IMR-90 (cell line): ENCODE results near the gene CAPN8. TPM values are rescaled to one million over a fixed set of nuclear protein-coding genes. Genes with fewer than 3 reads are reported as not detected.

Source experiments
- ATAC-seq: fragments of 200-7000 bp; cut with Tn5 transposase; 2 replicates; pipeline ENCODE4 v1.9.1; 2020; ENCODE audit warnings: low read depth, mild to moderate bottlenecking, moderate library complexity
- BruUV-seq: library from RNA; stranded (reverse); fragments of 400-500 nt; replicated peaks from 2 replicates; lab custom pipeline; 2021; lab: Mats Ljungman, UMichigan
- CTCF ChIA-PET: fragments of 300-600 bp; formaldehyde crosslinking; extraction: SDS; loops from one replicate; lab custom pipeline; 2021; ENCODE audit warnings: antibody characterized with exemption; lab: Yijun Ruan, JAX
- POLR2A ChIA-PET: fragments of 300-600 bp; sonication (Branson Sonifier 250); formaldehyde crosslinking; loops from one replicate; lab custom pipeline; 2022; ENCODE audit warnings: antibody characterized with exemption; ENCODE audit not compliant: unreplicated experiment; lab: Charles Lee
- DNase-seq: peaks from one replicate; pipeline ENCODE4 v3.0.0; 2013
- H2AFZ ChIP-seq: replicated peaks from 2 replicates; pipeline ENCODE3; 2013; ENCODE audit warnings: low read length, mild to moderate bottlenecking; ENCODE audit not compliant: poor library complexity
- H2AK5ac ChIP-seq: 2 replicates; pipeline ENCODE4 v1.6.1; 2013; ENCODE audit warnings: low read depth, low read length, inconsistent platforms
- H2AK9ac ChIP-seq: replicated peaks from 2 replicates; pipeline ENCODE3; 2013; ENCODE audit warnings: mild to moderate bottlenecking, low read depth, low read length, moderate library complexity; ENCODE audit not compliant: poor library complexity
- H2BK120ac ChIP-seq: 2 replicates; pipeline ENCODE4 v1.6.1; 2013; ENCODE audit warnings: low read depth, low read length, inconsistent platforms
- H2BK15ac ChIP-seq: 3 replicates; pipeline ENCODE4 v1.6.1; 2013; ENCODE audit warnings: low read depth, low read length, inconsistent platforms
- H2BK20ac ChIP-seq: 2 replicates; pipeline ENCODE4 v1.6.1; 2013; ENCODE audit warnings: low read depth, mild to moderate bottlenecking, inconsistent platforms, low read length, moderate library complexity
- H2BK5ac ChIP-seq: 2 replicates; pipeline ENCODE4 v1.6.1; 2013; ENCODE audit warnings: mild to moderate bottlenecking, low read depth, low read length, inconsistent platforms; ENCODE audit not compliant: poor library complexity, severe bottlenecking
- H3K14ac ChIP-seq: replicated peaks from 2 replicates; pipeline ENCODE4 v1.6.1; 2013; ENCODE audit warnings: low read depth, low read length, inconsistent platforms
- H3K18ac ChIP-seq: 2 replicates; pipeline ENCODE4 v1.6.1; 2013; ENCODE audit warnings: low read depth, low read length, control low read depth
- H3K23ac ChIP-seq: 2 replicates; pipeline ENCODE4 v1.6.1; 2013; ENCODE audit warnings: low read depth, low read length, inconsistent platforms
- H3K27ac ChIP-seq: 2 replicates; pipeline ENCODE4 v1.5.1; 2013; ENCODE audit warnings: mild to moderate bottlenecking, control low read depth, low read length; ENCODE audit not compliant: insufficient read depth
- H3K27me3 ChIP-seq: 2 replicates; pipeline ENCODE4 v1.6.1; 2013; ENCODE audit warnings: low read length; ENCODE audit not compliant: control insufficient read depth, insufficient read depth
- H3K36me3 ChIP-seq: 2 replicates; pipeline ENCODE4 v1.6.1; 2013; ENCODE audit warnings: low read length, mixed read lengths; ENCODE audit not compliant: control insufficient read depth, insufficient read depth
- H3K4ac ChIP-seq: 2 replicates; pipeline ENCODE4 v1.6.1; 2013; ENCODE audit warnings: low read depth, low read length, inconsistent platforms
- H3K4me1 ChIP-seq: 2 replicates; pipeline ENCODE4 v1.6.1; 2013; ENCODE audit warnings: low read length, mixed read lengths; ENCODE audit not compliant: control insufficient read depth, insufficient read depth
- H3K4me2 ChIP-seq: 2 replicates; pipeline ENCODE4 v1.6.1; 2013; ENCODE audit warnings: low read depth, mild to moderate bottlenecking, control low read depth, low read length, moderate library complexity
- H3K4me3 ChIP-seq: 2 replicates; pipeline ENCODE4 v1.5.1; 2013; ENCODE audit warnings: low read depth, mild to moderate bottlenecking, control low read depth, low read length, moderate library complexity; ENCODE audit not compliant: insufficient read depth
- H3K56ac ChIP-seq: 2 replicates; pipeline ENCODE4 v1.6.1; 2013; ENCODE audit warnings: low read length, inconsistent platforms; ENCODE audit not compliant: insufficient read depth; ENCODE audit errors: extremely low read depth
- H3K79me1 ChIP-seq, 2 experiments: 2 replicates each; pipeline ENCODE4 v1.6.1; 2013; ENCODE audit warnings: low read length in 2 of 2, inconsistent platforms in 1 of 2, low read depth in 1 of 2
- H3K9ac ChIP-seq: 2 replicates; pipeline ENCODE4 v1.6.1; 2013; ENCODE audit warnings: low read depth, low read length, control low read depth
- H3K9me1 ChIP-seq: 2 replicates; pipeline ENCODE4 v1.6.1; 2013; ENCODE audit warnings: low read length, inconsistent platforms; ENCODE audit not compliant: insufficient read depth
- H3K9me3 ChIP-seq: 2 replicates; pipeline ENCODE4 v1.6.1; 2013; ENCODE audit warnings: low read length; ENCODE audit not compliant: control insufficient read depth, insufficient read depth
- H4K20me1 ChIP-seq: 2 replicates; pipeline ENCODE4 v1.6.1; 2013; ENCODE audit warnings: low read length, inconsistent platforms; ENCODE audit not compliant: insufficient read depth
- H4K5ac ChIP-seq: 2 replicates; pipeline ENCODE4 v1.6.1; 2013; ENCODE audit warnings: mild to moderate bottlenecking, low read depth, low read length, control low read depth
- H4K8ac ChIP-seq, 2 experiments: 2 replicates each; pipeline ENCODE4 v1.6.1; 2013; ENCODE audit warnings: low read depth in 2 of 2, low read length in 2 of 2, control low read depth in 1 of 2, inconsistent platforms in 1 of 2
- H4K91ac ChIP-seq: 2 replicates; pipeline ENCODE4 v1.6.1; 2013; ENCODE audit warnings: low read depth, low read length, inconsistent platforms; ENCODE audit not compliant: insufficient read depth
- MAZ ChIP-seq: IDR thresholded peaks from 2 replicates; pipeline ENCODE4 v1.6.1; 2012; ENCODE audit warnings: low read depth, mild to moderate bottlenecking, low read length, improper control_type of control experiment, moderate library complexity, borderline replicate concordance
- MXI1 ChIP-seq: IDR thresholded peaks from 2 replicates; pipeline ENCODE4 v1.6.1; 2012; ENCODE audit warnings: low read depth, mild to moderate bottlenecking, low read length, moderate library complexity, borderline replicate concordance
- POLR2A ChIP-seq: IDR thresholded peaks from 2 replicates; pipeline ENCODE4 v1.6.1; 2012; ENCODE audit warnings: mild to moderate bottlenecking, low read depth, low read length
- RFX5 ChIP-seq: IDR thresholded peaks from 2 replicates; pipeline ENCODE4 v1.8.0; 2012; ENCODE audit warnings: low read depth, mild to moderate bottlenecking, low read length, moderate library complexity
- SMC3 ChIP-seq: fragments of 150-350 bp; IDR thresholded peaks from 2 replicates; pipeline ENCODE4 v1.6.1; 2016; ENCODE audit warnings: low read depth, mild to moderate bottlenecking, antibody characterized with exemption, low read length, moderate library complexity
- USF2 ChIP-seq: fragments of 150-350 bp; IDR thresholded peaks from 2 replicates; pipeline ENCODE4 v1.6.1; 2017; ENCODE audit warnings: mild to moderate bottlenecking, antibody characterized with exemption, low read length, low read depth
- WGBS, 2 experiments: methylation state at CpG; one replicate each; pipeline versions ENCODE4 v1.1.5 to v1.1.7; 2013; ENCODE audit warnings: missing lambda C conversion rate in 2 of 2; ENCODE audit not compliant: insufficient read length in 1 of 2; ENCODE audit errors: extremely low coverage in 2 of 2; 5-methylcytosine and 5-hydroxymethylcytosine counted together
- dilution Hi-C: fragments of 300-500 bp; cut with HindIII; formaldehyde crosslinking; loops from one replicate; pipeline ENCODE4 v1.14.3; 2018; ENCODE audit warnings: low sequenced_read_pairs; ENCODE audit not compliant: unreplicated experiment
- in situ Hi-C: fragments of 300-500 bp; cut with MboI; formaldehyde crosslinking; loops from 3 replicates; pipeline ENCODE4 v1.14.3; 2019; ENCODE audit warnings: low sequenced_read_pairs, inconsistent platforms, mixed read lengths
- intact Hi-C: fragments of 100-400 bp; cut with micrococcal nuclease; formaldehyde crosslinking; loops from 2 replicates; pipeline ENCODE4 v1.10.0; 2022
- polyA plus RNA-seq, 3 experiments: library from polyadenylated mRNA; depleted of rRNA; stranded (reverse); fragments of >200 nt; gene quantifications; 2 replicates each; pipeline ENCODE4 v1.2.3, GENCODE V29; 2012; ENCODE audit warnings: low replicate concordance in 1 of 3
- total RNA-seq: library from RNA; depleted of rRNA; stranded (reverse); fragments of >200 nt; gene quantifications from 2 replicates; pipeline ENCODE4 v1.2.3, GENCODE V29; 2012
- TF ChIP-seq, protein P1 (sequence below): conservative IDR thresholded peaks from 2 replicates; pipeline ENCODE4 v1.5.1; 2012; ENCODE audit warnings: mild to moderate bottlenecking, low read depth, low read length, improper control_type of control experiment

Gene CAPN8
- total and polyA plus RNA-seq, 2 of the 4 experiments (the other 2 are of a cell fraction): not detected

DNA sequence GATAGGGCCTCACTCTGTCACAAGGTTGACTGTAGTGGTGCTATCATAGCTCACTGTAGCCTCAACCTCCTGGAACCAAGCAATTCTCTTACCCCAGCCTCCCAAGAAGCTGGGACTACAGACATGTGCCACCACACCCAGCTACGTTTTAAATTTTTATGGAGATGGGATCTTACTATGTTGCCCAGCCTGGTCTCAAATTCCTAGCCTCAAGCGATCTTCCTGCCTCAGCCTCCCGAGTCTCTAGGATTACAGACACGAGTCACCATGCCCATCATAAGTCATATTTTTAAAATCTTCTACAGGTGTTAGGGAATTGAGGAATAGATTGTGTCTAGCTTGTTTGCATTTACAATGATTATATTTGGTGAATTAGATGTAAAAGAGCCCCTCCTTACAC is 145.3 kb downstream of the CAPN8 start:
- H3K9me1 ChIP-seq: no peaks in the 10 kb centered on the region
- H4K8ac ChIP-seq: no peak overlapping the region
- WGBS, 2 experiments: no CpG with 5 or more reads among the region's 4 CpGs
- intact Hi-C loops: no loop called here
- H4K91ac ChIP-seq: no peak overlapping the region
- H4K20me1 ChIP-seq: no peaks in the 10 kb centered on the region
- H2BK20ac ChIP-seq: no peak overlapping the region
- no peak overlapping the region for H2BK5ac ChIP-seq
- H3K4me2 ChIP-seq: no peak overlapping the region
- H3K9me3 ChIP-seq: no peaks in the 10 kb centered on the region
- H3K23ac ChIP-seq: no peak overlapping the region
- no peak overlapping the region for H3K14ac ChIP-seq
- dilution Hi-C loops: no loop called here
- no peak overlapping the region for H3K9ac ChIP-seq
- no peak overlapping the region for H4K5ac ChIP-seq
- H3K18ac ChIP-seq: no peak overlapping the region
- no peak overlapping the region for H2BK120ac ChIP-seq
- DNase-seq (no peak), ATAC-seq (no peak)
- no peak overlapping the region for H3K56ac ChIP-seq
- no TSS peak for BruUV-seq
- no peak overlapping the region for H3K4me3 ChIP-seq
- no peak overlapping the region for H2BK15ac ChIP-seq
- H3K4me1 ChIP-seq: no peaks in the 10 kb centered on the region
- H2AFZ ChIP-seq: no peak overlapping the region
- H3K27me3 ChIP-seq: peaks cover 16% of the 10 kb centered on the region
- in situ Hi-C loops: no loop called here
- TF ChIP-seq, protein P1, sequence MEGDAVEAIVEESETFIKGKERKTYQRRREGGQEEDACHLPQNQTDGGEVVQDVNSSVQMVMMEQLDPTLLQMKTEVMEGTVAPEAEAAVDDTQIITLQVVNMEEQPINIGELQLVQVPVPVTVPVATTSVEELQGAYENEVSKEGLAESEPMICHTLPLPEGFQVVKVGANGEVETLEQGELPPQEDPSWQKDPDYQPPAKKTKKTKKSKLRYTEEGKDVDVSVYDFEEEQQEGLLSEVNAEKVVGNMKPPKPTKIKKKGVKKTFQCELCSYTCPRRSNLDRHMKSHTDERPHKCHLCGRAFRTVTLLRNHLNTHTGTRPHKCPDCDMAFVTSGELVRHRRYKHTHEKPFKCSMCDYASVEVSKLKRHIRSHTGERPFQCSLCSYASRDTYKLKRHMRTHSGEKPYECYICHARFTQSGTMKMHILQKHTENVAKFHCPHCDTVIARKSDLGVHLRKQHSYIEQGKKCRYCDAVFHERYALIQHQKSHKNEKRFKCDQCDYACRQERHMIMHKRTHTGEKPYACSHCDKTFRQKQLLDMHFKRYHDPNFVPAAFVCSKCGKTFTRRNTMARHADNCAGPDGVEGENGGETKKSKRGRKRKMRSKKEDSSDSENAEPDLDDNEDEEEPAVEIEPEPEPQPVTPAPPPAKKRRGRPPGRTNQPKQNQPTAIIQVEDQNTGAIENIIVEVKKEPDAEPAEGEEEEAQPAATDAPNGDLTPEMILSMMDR: no peak
- TF ChIP-seq MXI1: no peak
- no peak for TF ChIP-seq POLR2A
- no peak for TF ChIP-seq SMC3
- no peak for TF ChIP-seq RFX5
- no peak for TF ChIP-seq USF2
- TF ChIP-seq MAZ: no peak
- no peak overlapping the region for H2AK5ac ChIP-seq
- H3K79me1 ChIP-seq: no peaks in the 10 kb centered on the region
- no peak overlapping the region for H3K27ac ChIP-seq
- ChIA-PET POLR2A (no interaction called here), CTCF (interaction anchor here (0.6 kb wide), 1 partner anchor 249 kb away, joined by 6 read pairs; no protein-coding TSS in a partner anchor)
- no peak overlapping the region for H3K4ac ChIP-seq
- no peak overlapping the region for H2AK9ac ChIP-seq
- no peaks in the 10 kb centered on the region for H3K36me3 ChIP-seq
